ENCODE measurements around the gene PIGB. TPM values are rescaled to one million over a fixed set of nuclear protein-coding genes. Genes with fewer than 3 reads are reported as not detected.
"Not testable (repeated sequence)": the region's sequence is repeated elsewhere in the genome, so short reads cannot be mapped to it uniquely, and the experiment has no call there.

Gene PIGB
- total RNA-seq, 2 experiments from 2014 or later: 10.3 to 27.6 TPM

DNA sequence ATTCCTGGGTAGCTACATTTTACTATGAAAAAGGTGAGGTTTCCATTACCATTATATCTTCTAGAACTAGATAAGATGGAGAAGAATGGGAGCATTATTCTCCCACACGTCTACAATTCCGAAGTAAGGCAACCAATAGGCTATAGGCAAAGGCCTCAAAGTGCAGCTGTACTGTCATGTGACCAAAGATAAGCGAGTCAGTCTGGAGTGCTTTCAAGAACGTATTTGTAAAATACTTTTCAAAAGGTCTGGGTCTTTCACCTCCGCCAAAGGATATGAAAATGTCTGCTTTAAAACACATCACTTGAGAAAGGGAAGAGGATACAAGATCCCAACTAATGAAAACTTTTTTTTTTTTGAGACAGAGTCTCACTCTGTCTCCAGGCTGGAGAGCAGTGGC lies 79.2 kb downstream of the PIGB start:
- ChIA-PET POLR2A (interaction anchor here (0.5 kb wide), 1 partner anchor 65 kb away, joined by 3 read pairs; no protein-coding TSS in a partner anchor), CTCF (ENCODE audit: unreplicated experiment) (no interaction called here)
- Histone ChIP-seq H3K9me2 (ENCODE audit: insufficient read depth, low read length) (no peaks in the 10 kb centered on the region), H3K4me1 (ENCODE audit: insufficient read depth, low read length, poor library complexity, severe bottlenecking) (peaks cover 15% of the 10 kb centered on the region), H2AFZ (ENCODE audit: low read length) (no peak overlapping the region), H4K20me1 (ENCODE audit: insufficient read depth, low read length) (no peaks in the 10 kb centered on the region), H3K4me2 (ENCODE audit: low read length) (no peak overlapping the region), H3K9me3 (ENCODE audit: low read length) (no peaks in the 10 kb centered on the region), H3K79me2 (ENCODE audit: insufficient read depth, low read depth, low read length) (peaks cover 14% of the 10 kb centered on the region; the same call in 1 of the 2 replicates), H3K27ac (ENCODE audit: low read depth, low read length, poor library complexity, severe bottlenecking) (no peak overlapping the region), H3K36me3 (ENCODE audit: insufficient read depth, low read length) (0 out of 2 replicates have a peak, but pooled peaks cover 2% of the 10 kb centered on the region), H3K4me3 (ENCODE audit: low read depth, low read length, poor library complexity, severe bottlenecking) (no peak overlapping the region)
- DNase-seq (ENCODE audit: low spot score): no peak
- no TSS peak for BruUV-seq (replicated peaks)
- intact Hi-C loops (cut with micrococcal nuclease; ENCODE audit: unreplicated experiment): no loop called here
- TF ChIP-seq EZH2phosphoT487 (IDR thresholded peaks at IDR 0.05; ENCODE audit: borderline replicate concordance, low read depth, low read length) (no peak), CTCF (conservative IDR thresholded peaks at IDR 0.05; ENCODE audit: low read length) (no peak)

- Histone ChIP-seq H3K4me1 (ENCODE audit: insufficient read depth, low read length, poor library complexity, severe bottlenecking) (peaks cover 30% of the 10 kb centered on the region), H3K79me2 (ENCODE audit: insufficient read depth, low read depth, low read length) (peaks cover 24% of the 10 kb centered on the region; the same call in 1 of the 2 replicates)
- CTCF ChIA-PET (ENCODE audit: unreplicated experiment); H4K20me1 ChIP-seq (ENCODE audit: insufficient read depth, low read length); H3K9me3 ChIP-seq (ENCODE audit: low read length); H3K4me3 ChIP-seq (ENCODE audit: low read depth, low read length, poor library complexity, severe bottlenecking); POLR2A ChIA-PET; H3K27ac ChIP-seq (ENCODE audit: low read depth, low read length, poor library complexity, severe bottlenecking); H3K9me2 ChIP-seq (ENCODE audit: insufficient read depth, low read length); BruUV-seq (replicated peaks); H3K36me3 ChIP-seq (ENCODE audit: insufficient read depth, low read length); H3K4me2 ChIP-seq (ENCODE audit: low read length); intact Hi-C loops (cut with micrococcal nuclease; ENCODE audit: unreplicated experiment); DNase-seq (ENCODE audit: low spot score); H2AFZ ChIP-seq (ENCODE audit: low read length): not testable (repeated sequence)
These were observed 81.0 kb downstream of the PIGB start for GRCh38 chr15:55400050-55400449.

GRCh38 chr15:55401786-55402246 lies 82.8 kb downstream of the PIGB start:
- H3K4me1 ChIP-seq (ENCODE audit: insufficient read depth, low read length, poor library complexity, severe bottlenecking): peaks cover 47% of the 10 kb centered on the region
- BruUV-seq (replicated peaks): no TSS peak
- peaks cover 30% of the 10 kb centered on the region; the same call in 1 of the 2 replicates for H3K79me2 ChIP-seq (ENCODE audit: insufficient read depth, low read depth, low read length)
- H3K27ac ChIP-seq (ENCODE audit: low read depth, low read length, poor library complexity, severe bottlenecking): no peak overlapping the region
- POLR2A ChIA-PET: interaction anchor here (0.6 to 2.0 kb wide), 7 partner anchors 11 to 447 kb away, joined by 3 to 14 read pairs (median 3); partner anchors contain the start of genes PIGB and PIGBOS1
- H3K36me3 ChIP-seq (ENCODE audit: insufficient read depth, low read length): 0 out of 2 replicates have a peak, but pooled peaks cover 2% of the 10 kb centered on the region
- H4K20me1 ChIP-seq (ENCODE audit: insufficient read depth, low read length): no peaks in the 10 kb centered on the region
- H3K9me3 ChIP-seq (ENCODE audit: low read length): no peaks in the 10 kb centered on the region
- H3K4me3 ChIP-seq (ENCODE audit: low read depth, low read length, poor library complexity, severe bottlenecking): no peak overlapping the region
- no peak for DNase-seq (ENCODE audit: low spot score)
- CTCF ChIA-PET (ENCODE audit: unreplicated experiment): no interaction called here
- intact Hi-C loops (cut with micrococcal nuclease; ENCODE audit: unreplicated experiment): loop anchor here (2.0 kb wide), 1 partner anchor 83 kb away; the partner anchor contains the start of genes PIGB and PIGBOS1
- H3K4me2 ChIP-seq (ENCODE audit: low read length): 0 out of 2 replicates have a peak overlapping the region, but pooled peaks have one; percentile 79
- H2AFZ ChIP-seq (ENCODE audit: low read length): no peak overlapping the region
- no peak for TF ChIP-seq CTCF (conservative IDR thresholded peaks at IDR 0.05; ENCODE audit: low read length)
- no peak for TF ChIP-seq EZH2phosphoT487 (IDR thresholded peaks at IDR 0.05; ENCODE audit: borderline replicate concordance, low read depth, low read length)
- H3K9me2 ChIP-seq (ENCODE audit: insufficient read depth, low read length): no peaks in the 10 kb centered on the region
